ENCODE measurements around the gene HCN3. TPM values are rescaled to one million over a fixed set of nuclear protein-coding genes. Genes with fewer than 3 reads are reported as not detected.
"Not testable (repeated sequence)": the region's sequence is repeated elsewhere in the genome, so short reads cannot be mapped to it uniquely, and the experiment has no call there.

The HCN3 gene
- total RNA-seq, 1 donor from 2014 or later = 0.51 TPM

GRCh38 chr1:155309423-155310021 is 32.3 kb downstream of the HCN3 start:
- peak; percentile 69 to 79 for DNase-seq (ENCODE audit: low read depth in 2 of 2)

GRCh38 chr1:155313261-155313660 is 36.0 kb downstream of the HCN3 start:
- no peak for DNase-seq (ENCODE audit: low read depth in 2 of 2)

- no peak for DNase-seq (ENCODE audit: low read depth in 2 of 2)
These were observed 39.7 kb downstream of the HCN3 start for GRCh38 chr1:155316922-155317321.

- DNase-seq (ENCODE audit: low read depth in 2 of 2) = no peak
These were observed 40.8 kb downstream of the HCN3 start for GRCh38 chr1:155318082-155318481.

GRCh38 chr1:155319536-155319935 is 42.3 kb downstream of the HCN3 start:
- DNase-seq (ENCODE audit: low read depth in 2 of 2) = no peak

GRCh38 chr1:155320252-155320651 is 43.0 kb downstream of the HCN3 start:
- DNase-seq (ENCODE audit: low read depth in 2 of 2) = no peak

- peak in 1 of 2 donors; percentile 70 for DNase-seq (ENCODE audit: low read depth in 2 of 2)
These were observed 43.7 kb downstream of the HCN3 start, which contains the start of gene RUSC1 for GRCh38 chr1:155320661-155321617. RUSC1 (plus strand) TSS chr1:155320894; CDS start chr1:155321774, 880 bp downstream.

GRCh38 chr1:155321639-155322503 is 44.6 kb downstream of the HCN3 start:
- DNase-seq (ENCODE audit: low read depth in 2 of 2) = peak in 1 of 2 donors; percentile 9

GRCh38 chr1:155322571-155322952 is 45.3 kb downstream of the HCN3 start:
- DNase-seq (ENCODE audit: low read depth in 2 of 2) = peak in 1 of 2 donors; percentile 60

- DNase-seq (ENCODE audit: low read depth in 2 of 2) = peak; percentile 52 to 92
These were observed 45.9 kb downstream of the HCN3 start for GRCh38 chr1:155322953-155323728.

- peak; percentile 48 to 92 for DNase-seq (ENCODE audit: low read depth in 2 of 2)
These were observed 46.4 kb downstream of the HCN3 start for GRCh38 chr1:155323729-155324036.

- peak; percentile 68 to 95 for DNase-seq (ENCODE audit: low read depth in 2 of 2)
These were observed 46.9 kb downstream of the HCN3 start for GRCh38 chr1:155324037-155324716.

- DNase-seq (ENCODE audit: low read depth in 2 of 2) = peak in 1 of 2 donors; percentile 60
These were observed 47.7 kb downstream of the HCN3 start for GRCh38 chr1:155324717-155325602.

- no peak for DNase-seq (ENCODE audit: low read depth in 2 of 2)
These were observed 48.3 kb downstream of the HCN3 start for GRCh38 chr1:155325603-155325893.

- no peak for DNase-seq (ENCODE audit: low read depth in 2 of 2)
These were observed 48.8 kb downstream of the HCN3 start for GRCh38 chr1:155326020-155326526.

- no peak for DNase-seq (ENCODE audit: low read depth in 2 of 2)
These were observed 49.4 kb downstream of the HCN3 start for GRCh38 chr1:155326631-155327037.

- DNase-seq (ENCODE audit: low read depth in 2 of 2) = no peak
These were observed 50.7 kb downstream of the HCN3 start for GRCh38 chr1:155327981-155328380.

GRCh38 chr1:155328856-155329255 is 51.6 kb downstream of the HCN3 start:
- DNase-seq (ENCODE audit: low read depth in 2 of 2) = not testable (repeated sequence)

- no peak for DNase-seq (ENCODE audit: low read depth in 2 of 2)
These were observed 52.8 kb downstream of the HCN3 start for GRCh38 chr1:155329980-155330598.
